ENCODE data around the gene PCNA.

Gene PCNA

DNA sequence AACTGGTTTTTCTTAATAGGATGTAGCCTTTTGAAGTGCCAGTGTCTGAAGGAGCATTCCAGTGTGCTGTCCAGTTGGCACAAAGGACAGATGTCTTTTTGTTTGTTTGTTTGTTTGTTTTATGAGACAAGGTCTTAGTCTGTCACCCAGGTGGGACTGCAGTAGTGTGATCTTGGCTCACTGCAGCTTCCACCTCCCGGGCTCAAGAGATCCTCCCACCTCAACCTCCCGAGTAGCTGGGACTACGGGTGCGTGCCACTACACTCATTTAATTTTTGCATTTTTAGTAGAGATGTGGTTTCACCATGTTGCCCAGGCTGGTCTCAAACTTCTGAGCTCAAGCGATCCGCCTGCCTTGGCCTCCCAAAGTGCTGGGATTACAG, 34.8 kb upstream of the PCNA start:
- no peaks in the 10 kb centered on the region for H3K27me3 ChIP-seq (ENCODE audit: control insufficient read depth, low read length)
- TF ChIP-seq CTCF (IDR thresholded peaks at IDR 0.05; ENCODE audit: low read depth, low read length, poor library complexity, severe bottlenecking) = no peak
- H3K9me3 ChIP-seq (ENCODE audit: control insufficient read depth, insufficient read depth, low read length) = no peaks in the 10 kb centered on the region
- H3K79me2 ChIP-seq (ENCODE audit: control insufficient read depth, low read length) = peaks cover 66% of the 10 kb centered on the region
- H3K4me1 ChIP-seq (ENCODE audit: control insufficient read depth, low read length) = no peaks in the 10 kb centered on the region
- no peaks in the 10 kb centered on the region for H3K9me2 ChIP-seq (replicated peaks; ENCODE audit: control insufficient read depth, low read length)
- H3K27ac ChIP-seq (ENCODE audit: low read depth, low read length) = no peak overlapping the region
- 0 out of 2 replicates have a peak, but pooled peaks cover 2% of the 10 kb centered on the region for H3K36me3 ChIP-seq (ENCODE audit: control insufficient read depth, low read length)
- H3F3A ChIP-seq (ENCODE audit: control insufficient read depth, insufficient read depth) = no peaks in the 10 kb centered on the region
- no peaks in the 10 kb centered on the region for H4K20me1 ChIP-seq (ENCODE audit: control insufficient read depth, insufficient read depth, low read depth, low read length)
- no peak overlapping the region for H3K4me3 ChIP-seq (ENCODE audit: low read length)
- no peak overlapping the region for H3K4me2 ChIP-seq (ENCODE audit: low read length)

DNA sequence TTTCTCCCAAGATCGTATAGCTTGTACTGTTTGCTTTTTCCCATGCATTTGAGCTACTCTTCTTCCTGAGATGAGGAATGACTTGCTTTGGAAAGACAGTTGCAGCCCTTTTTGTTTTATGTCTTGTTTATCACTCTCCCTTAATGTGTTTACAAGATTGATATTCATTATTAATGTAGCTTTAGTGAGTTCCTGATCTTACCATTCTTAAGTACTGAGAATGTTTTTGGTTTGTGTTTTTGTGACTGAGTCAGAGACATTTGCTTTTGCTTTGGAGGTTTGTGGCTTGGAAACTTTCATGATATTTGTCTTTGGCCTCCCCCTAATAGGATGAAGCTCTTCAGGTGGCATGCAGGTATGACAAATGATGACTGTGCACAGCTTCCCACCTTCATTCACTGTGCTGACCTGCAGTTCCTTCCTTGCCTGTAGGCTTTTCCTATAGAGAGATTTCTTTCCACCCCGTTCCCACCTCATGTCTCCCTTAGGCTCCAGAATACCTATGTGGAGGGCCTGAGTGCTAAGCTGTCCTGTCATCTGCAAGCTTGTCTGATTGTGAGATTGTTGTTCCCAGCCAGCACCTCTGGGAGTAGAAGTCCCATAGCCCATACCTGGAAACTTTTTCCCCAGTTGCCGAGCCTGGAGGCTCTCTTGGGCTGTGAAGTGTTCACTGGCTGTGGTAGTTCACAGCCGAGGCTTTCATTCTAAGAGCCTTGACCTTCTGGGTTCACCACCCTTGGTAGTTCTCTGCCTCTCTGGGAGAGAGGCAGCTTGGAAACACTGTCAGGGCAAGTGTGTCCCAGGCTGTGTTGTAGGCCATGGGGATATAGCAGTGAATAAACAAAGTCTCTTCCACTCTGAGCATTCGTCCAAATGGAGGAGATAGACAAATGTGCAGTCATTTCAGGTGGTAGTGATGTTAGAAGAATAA, 34.1 kb upstream of the PCNA start:
- H4K20me1 ChIP-seq (ENCODE audit: control insufficient read depth, insufficient read depth, low read depth, low read length) = no peaks in the 10 kb centered on the region
- no peak for TF ChIP-seq CTCF (IDR thresholded peaks at IDR 0.05; ENCODE audit: low read depth, low read length, poor library complexity, severe bottlenecking)
- H3K4me2 ChIP-seq (ENCODE audit: low read length) = no peak overlapping the region
- no peaks in the 10 kb centered on the region for H3K9me3 ChIP-seq (ENCODE audit: control insufficient read depth, insufficient read depth, low read length)
- no peaks in the 10 kb centered on the region for H3K27me3 ChIP-seq (ENCODE audit: control insufficient read depth, low read length)
- no peaks in the 10 kb centered on the region for H3F3A ChIP-seq (ENCODE audit: control insufficient read depth, insufficient read depth)
- H3K79me2 ChIP-seq (ENCODE audit: control insufficient read depth, low read length) = peaks cover 73% of the 10 kb centered on the region
- H3K4me1 ChIP-seq (ENCODE audit: control insufficient read depth, low read length) = no peaks in the 10 kb centered on the region
- no peaks in the 10 kb centered on the region for H3K9me2 ChIP-seq (replicated peaks; ENCODE audit: control insufficient read depth, low read length)
- H3K4me3 ChIP-seq (ENCODE audit: low read length) = no peak overlapping the region
- H3K27ac ChIP-seq (ENCODE audit: low read depth, low read length) = no peak overlapping the region
- 0 out of 2 replicates have a peak, but pooled peaks cover 2% of the 10 kb centered on the region for H3K36me3 ChIP-seq (ENCODE audit: control insufficient read depth, low read length)

GRCh38 chr20:5153152-5153467, 33.4 kb upstream of the PCNA start:
- Histone ChIP-seq H3F3A (ENCODE audit: control insufficient read depth, insufficient read depth) (no peaks in the 10 kb centered on the region), H3K27me3 (ENCODE audit: control insufficient read depth, low read length) (no peaks in the 10 kb centered on the region), H3K36me3 (ENCODE audit: control insufficient read depth, low read length) (0 out of 2 replicates have a peak, but pooled peaks cover 2% of the 10 kb centered on the region), H3K79me2 (ENCODE audit: control insufficient read depth, low read length) (peaks cover 75% of the 10 kb centered on the region), H3K9me3 (ENCODE audit: control insufficient read depth, insufficient read depth, low read length) (no peaks in the 10 kb centered on the region), H4K20me1 (ENCODE audit: control insufficient read depth, insufficient read depth, low read depth, low read length) (no peaks in the 10 kb centered on the region), H3K4me3 (ENCODE audit: low read length) (no peak overlapping the region), H3K4me2 (ENCODE audit: low read length) (no peak overlapping the region), H3K9me2 (replicated peaks; ENCODE audit: control insufficient read depth, low read length) (no peaks in the 10 kb centered on the region), H3K27ac (ENCODE audit: low read depth, low read length) (no peak overlapping the region), H3K4me1 (ENCODE audit: control insufficient read depth, low read length) (peaks cover 2% of the 10 kb centered on the region)
- TF ChIP-seq EZH2phosphoT487 (IDR thresholded peaks at IDR 0.05; ENCODE audit: borderline replicate concordance, low read length) (no peak), CTCF (IDR thresholded peaks at IDR 0.05; ENCODE audit: low read depth, low read length, poor library complexity, severe bottlenecking) (no peak)

Measured in DOHH2 (cell line).